ENCODE results near the gene TTC28.

Gene TTC28

GRCh38 chr22:28141614-28142013 lies 538.0 kb downstream of the TTC28 start:
- peak; percentile 48 for DNase-seq (ENCODE audit: low read depth)

- DNase-seq (ENCODE audit: low read depth), result peak; percentile 44
Observed at GRCh38 chr22:28139961-28140360, 539.7 kb downstream of the TTC28 start.

- no peak for DNase-seq (ENCODE audit: low read depth)
Observed at GRCh38 chr22:28139516-28139915, 540.1 kb downstream of the TTC28 start.

GRCh38 chr22:28137036-28137435 lies 542.6 kb downstream of the TTC28 start:
- no peak for DNase-seq (ENCODE audit: low read depth)

GRCh38 chr22:28132466-28132865 lies 547.2 kb downstream of the TTC28 start:
- no peak for DNase-seq (ENCODE audit: low read depth)

- DNase-seq (ENCODE audit: low read depth), result no peak
Observed at GRCh38 chr22:28129319-28129962, 550.2 kb downstream of the TTC28 start.

- no peak for DNase-seq (ENCODE audit: low read depth)
Observed at GRCh38 chr22:28128827-28129226, 550.8 kb downstream of the TTC28 start.

GRCh38 chr22:28125799-28126198 lies 553.8 kb downstream of the TTC28 start:
- no peak for DNase-seq (ENCODE audit: low read depth)

- DNase-seq (ENCODE audit: low read depth), result no peak
Observed at GRCh38 chr22:28123989-28124766, 555.5 kb downstream of the TTC28 start.

- DNase-seq (ENCODE audit: low read depth), result no peak
Observed at GRCh38 chr22:28120691-28121592, 558.7 kb downstream of the TTC28 start.

GRCh38 chr22:28118957-28119631 lies 560.5 kb downstream of the TTC28 start:
- no peak for DNase-seq (ENCODE audit: low read depth)

GRCh38 chr22:28116219-28116673 lies 563.4 kb downstream of the TTC28 start:
- peak; percentile 72 for DNase-seq (ENCODE audit: low read depth)

- DNase-seq (ENCODE audit: low read depth), result no peak
Observed at GRCh38 chr22:28115426-28115825, 564.2 kb downstream of the TTC28 start.

GRCh38 chr22:28112548-28113043 lies 567.0 kb downstream of the TTC28 start:
- DNase-seq (ENCODE audit: low read depth), result peak; percentile 60

GRCh38 chr22:28112190-28112544 lies 567.5 kb downstream of the TTC28 start:
- no peak for DNase-seq (ENCODE audit: low read depth)

GRCh38 chr22:28111501-28112189 lies 568.0 kb downstream of the TTC28 start:
- peak; percentile 25 for DNase-seq (ENCODE audit: low read depth)

- DNase-seq (ENCODE audit: low read depth), result peak; percentile 31
Observed at GRCh38 chr22:28108851-28109250, 570.8 kb downstream of the TTC28 start.

- no peak for DNase-seq (ENCODE audit: low read depth)
Observed at GRCh38 chr22:28106617-28107016, 573.0 kb downstream of the TTC28 start.

GRCh38 chr22:28105988-28106387 lies 573.7 kb downstream of the TTC28 start:
- no peak for DNase-seq (ENCODE audit: low read depth)

GRCh38 chr22:28105413-28105812 lies 574.2 kb downstream of the TTC28 start:
- no peak for DNase-seq (ENCODE audit: low read depth)

GRCh38 chr22:28103596-28103995 lies 576.0 kb downstream of the TTC28 start:
- peak; percentile 17 for DNase-seq (ENCODE audit: low read depth)

Data from fibroblast of gingiva (primary cell).